Measurements from ENCODE around the gene TMEM100. TPM values are rescaled to one million over a fixed set of nuclear protein-coding genes. Genes with fewer than 3 reads are reported as not detected.

Gene TMEM100
- total and polyA plus RNA-seq, 2 donors (not counting 3 experiments of a cell fraction or from before 2014, with no cell fraction given): not detected

DNA sequence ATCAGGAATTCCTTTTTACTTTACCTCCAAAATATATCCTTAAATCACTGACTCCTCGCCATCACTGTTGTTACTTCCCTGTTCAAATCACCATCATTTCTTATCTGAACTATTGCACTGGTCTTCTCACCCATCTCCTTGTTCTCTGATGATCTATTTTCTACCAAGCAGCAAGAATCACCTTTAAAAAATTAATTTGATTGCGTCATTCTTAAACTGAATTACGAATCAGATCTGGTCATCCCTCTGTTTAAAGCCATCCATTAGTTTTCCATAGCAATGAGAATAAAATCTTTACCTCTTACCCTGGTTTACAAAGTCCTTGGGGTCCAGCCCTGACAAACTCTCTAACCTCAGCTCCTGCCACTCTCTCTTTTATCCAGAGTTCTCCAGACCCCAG is 42.8 kb upstream of the TMEM100 start:
- Histone ChIP-seq H3K4me2 (ENCODE audit: insufficient read depth, low read length) (no peak overlapping the region), H3K4me1 (ENCODE audit: control insufficient read depth, extremely low read depth, insufficient read depth, low read length) (peaks cover 21% of the 10 kb centered on the region), H3K9me3 (replicated peaks; ENCODE audit: control insufficient read depth, insufficient read depth, low read length) (no peaks in the 10 kb centered on the region), H3K27me3 (ENCODE audit: control insufficient read depth in 2 of 2, insufficient read depth in 2 of 2, low read length in 2 of 2) (no peaks in the 10 kb centered on the region), H3K27ac (ENCODE audit: insufficient read depth, low read depth, low read length) (no peak overlapping the region), H3K9me1 (replicated peaks; ENCODE audit: control insufficient read depth, extremely low read depth, insufficient read depth, low read length) (no peaks in the 10 kb centered on the region), H3K79me2 (ENCODE audit: control insufficient read depth, insufficient read depth, low read length) (peaks cover 6% of the 10 kb centered on the region), H3K4me3 (replicated peaks in 1 of 3; ENCODE audit: insufficient read depth in 1 of 3, low read depth in 1 of 3, low read length in 3 of 3) (no peak overlapping the region), H2AFZ (ENCODE audit: low read depth, low read length) (no peak overlapping the region), H3K36me3 (ENCODE audit: control insufficient read depth in 2 of 2, extremely low read depth in 1 of 2, insufficient read depth in 2 of 2, low read length in 2 of 2) (peaks cover 0 to 3% of the 10 kb centered on the region in 2 experiments), H3K9ac (replicated peaks; ENCODE audit: extremely low read depth, insufficient read depth, low read length) (no peak overlapping the region), H4K20me1 (replicated peaks; ENCODE audit: control insufficient read depth, extremely low read depth, insufficient read depth, low read length) (no peaks in the 10 kb centered on the region)
- no TSS peak for BruUV-seq (replicated peaks)
- ChIA-PET POLR2A (no interaction called here), CTCF (no interaction called here)
- dilution Hi-C loops (cut with MboI; ENCODE audit: extremely low pct_ligation_motif_present, low sequenced_read_pairs): no loop called here
- no peak for FAIRE-seq
- DNase-seq (ENCODE audit: low read depth, low spot score): no peak
- TF ChIP-seq POLR2AphosphoS5 (IDR thresholded peaks at IDR 0.05; ENCODE audit: insufficient read depth, low read depth, low read length) (no peak), GATA2 (IDR thresholded peaks at IDR 0.05; ENCODE audit: insufficient read depth, insufficient read length, low read depth, low read length) (no peak), FOS (IDR thresholded peaks at IDR 0.05; ENCODE audit: borderline replicate concordance, insufficient read depth, low read length) (no peak), EZH2 (IDR thresholded peaks at IDR 0.05; ENCODE audit: borderline replicate concordance, low read depth, low read length, severe bottlenecking) (no peak), POLR2A (IDR thresholded peaks at IDR 0.05; ENCODE audit: low read depth, low read length) (no peak), JUN (IDR thresholded peaks at IDR 0.05; ENCODE audit: borderline replicate concordance, insufficient read depth, insufficient read length, low read depth) (no peak), MYC (IDR thresholded peaks at IDR 0.05; ENCODE audit: low read depth, low read length) (no peak)
- TF ChIP-seq, protein P1, sequence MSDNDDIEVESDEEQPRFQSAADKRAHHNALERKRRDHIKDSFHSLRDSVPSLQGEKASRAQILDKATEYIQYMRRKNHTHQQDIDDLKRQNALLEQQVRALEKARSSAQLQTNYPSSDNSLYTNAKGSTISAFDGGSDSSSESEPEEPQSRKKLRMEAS (IDR thresholded peaks at IDR 0.05; ENCODE audit: insufficient read depth, insufficient read length): no peak
- TF ChIP-seq, protein P2, sequence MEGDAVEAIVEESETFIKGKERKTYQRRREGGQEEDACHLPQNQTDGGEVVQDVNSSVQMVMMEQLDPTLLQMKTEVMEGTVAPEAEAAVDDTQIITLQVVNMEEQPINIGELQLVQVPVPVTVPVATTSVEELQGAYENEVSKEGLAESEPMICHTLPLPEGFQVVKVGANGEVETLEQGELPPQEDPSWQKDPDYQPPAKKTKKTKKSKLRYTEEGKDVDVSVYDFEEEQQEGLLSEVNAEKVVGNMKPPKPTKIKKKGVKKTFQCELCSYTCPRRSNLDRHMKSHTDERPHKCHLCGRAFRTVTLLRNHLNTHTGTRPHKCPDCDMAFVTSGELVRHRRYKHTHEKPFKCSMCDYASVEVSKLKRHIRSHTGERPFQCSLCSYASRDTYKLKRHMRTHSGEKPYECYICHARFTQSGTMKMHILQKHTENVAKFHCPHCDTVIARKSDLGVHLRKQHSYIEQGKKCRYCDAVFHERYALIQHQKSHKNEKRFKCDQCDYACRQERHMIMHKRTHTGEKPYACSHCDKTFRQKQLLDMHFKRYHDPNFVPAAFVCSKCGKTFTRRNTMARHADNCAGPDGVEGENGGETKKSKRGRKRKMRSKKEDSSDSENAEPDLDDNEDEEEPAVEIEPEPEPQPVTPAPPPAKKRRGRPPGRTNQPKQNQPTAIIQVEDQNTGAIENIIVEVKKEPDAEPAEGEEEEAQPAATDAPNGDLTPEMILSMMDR (IDR thresholded peaks at IDR 0.05; ENCODE audit: extremely low read depth in 1 of 2, insufficient read depth in 1 of 2, low read depth in 1 of 2, low read length in 2 of 2): no peak
- intact Hi-C loops (cut with micrococcal nuclease): no loop called here

Measured in endothelial cell of umbilical vein (primary cell).